ENCODE measurements around the gene FKBP1B.

The FKBP1B gene

DNA sequence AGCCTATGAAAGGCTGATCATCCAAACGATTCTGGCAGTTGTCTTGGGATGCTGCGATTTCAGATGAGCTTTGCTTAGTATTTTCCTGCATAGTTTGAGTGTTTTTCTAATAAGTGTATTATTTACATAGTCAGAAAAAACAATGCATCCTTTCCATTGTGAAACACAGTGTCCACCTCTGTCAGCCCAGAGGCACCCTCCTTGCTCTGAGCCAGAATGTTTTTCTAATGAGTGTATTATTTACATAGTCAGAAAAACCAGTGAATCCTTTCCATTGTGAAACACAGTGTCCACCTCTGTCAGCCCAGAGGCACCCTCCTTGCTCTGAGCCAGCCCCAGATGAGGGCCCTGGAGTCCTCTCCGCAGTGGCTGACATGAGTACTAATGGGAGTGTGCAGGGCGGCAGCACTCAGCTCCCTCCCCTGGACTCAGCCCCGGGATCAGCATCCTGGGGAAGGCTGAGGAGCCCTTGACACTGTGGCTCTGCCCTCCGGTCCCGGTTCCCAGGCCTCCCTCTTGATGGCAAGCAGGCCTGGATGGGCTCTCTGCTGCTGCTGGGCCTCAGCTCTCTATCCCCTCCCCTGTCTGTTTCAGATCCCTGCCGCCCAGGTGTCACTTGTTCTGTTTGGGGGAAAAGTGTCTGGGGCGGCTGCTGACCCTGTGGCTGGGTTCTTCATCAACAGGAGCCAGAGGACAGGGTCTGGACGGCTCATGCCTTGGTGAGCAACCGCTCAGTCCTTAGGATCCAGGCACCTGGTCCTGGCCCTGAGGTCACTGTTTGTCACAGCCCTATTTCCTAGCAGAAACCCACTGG, 33.8 kb upstream of the FKBP1B start:
- Histone ChIP-seq H3K9ac (no peak overlapping the region), H3K4me1 (no peaks in the 10 kb centered on the region), H3K9me3 (ENCODE audit: control insufficient read depth, low read length) (no peaks in the 10 kb centered on the region), H3K27me3 (ENCODE audit: control insufficient read depth, insufficient read depth, low read length) (no peaks in the 10 kb centered on the region), H3K79me2 (no peaks in the 10 kb centered on the region), H3K4me2 (ENCODE audit: low read length) (no peak overlapping the region), H3K27ac (no peak overlapping the region), H2AFZ (no peak overlapping the region), H3K4me3 (ENCODE audit: low read depth, low read length) (no peak overlapping the region), H3K36me3 (ENCODE audit: control insufficient read depth, insufficient read depth, low read length) (no peaks in the 10 kb centered on the region)
- TF ChIP-seq, protein P1, sequence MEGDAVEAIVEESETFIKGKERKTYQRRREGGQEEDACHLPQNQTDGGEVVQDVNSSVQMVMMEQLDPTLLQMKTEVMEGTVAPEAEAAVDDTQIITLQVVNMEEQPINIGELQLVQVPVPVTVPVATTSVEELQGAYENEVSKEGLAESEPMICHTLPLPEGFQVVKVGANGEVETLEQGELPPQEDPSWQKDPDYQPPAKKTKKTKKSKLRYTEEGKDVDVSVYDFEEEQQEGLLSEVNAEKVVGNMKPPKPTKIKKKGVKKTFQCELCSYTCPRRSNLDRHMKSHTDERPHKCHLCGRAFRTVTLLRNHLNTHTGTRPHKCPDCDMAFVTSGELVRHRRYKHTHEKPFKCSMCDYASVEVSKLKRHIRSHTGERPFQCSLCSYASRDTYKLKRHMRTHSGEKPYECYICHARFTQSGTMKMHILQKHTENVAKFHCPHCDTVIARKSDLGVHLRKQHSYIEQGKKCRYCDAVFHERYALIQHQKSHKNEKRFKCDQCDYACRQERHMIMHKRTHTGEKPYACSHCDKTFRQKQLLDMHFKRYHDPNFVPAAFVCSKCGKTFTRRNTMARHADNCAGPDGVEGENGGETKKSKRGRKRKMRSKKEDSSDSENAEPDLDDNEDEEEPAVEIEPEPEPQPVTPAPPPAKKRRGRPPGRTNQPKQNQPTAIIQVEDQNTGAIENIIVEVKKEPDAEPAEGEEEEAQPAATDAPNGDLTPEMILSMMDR (IDR thresholded peaks at IDR 0.05): no peak

DNA sequence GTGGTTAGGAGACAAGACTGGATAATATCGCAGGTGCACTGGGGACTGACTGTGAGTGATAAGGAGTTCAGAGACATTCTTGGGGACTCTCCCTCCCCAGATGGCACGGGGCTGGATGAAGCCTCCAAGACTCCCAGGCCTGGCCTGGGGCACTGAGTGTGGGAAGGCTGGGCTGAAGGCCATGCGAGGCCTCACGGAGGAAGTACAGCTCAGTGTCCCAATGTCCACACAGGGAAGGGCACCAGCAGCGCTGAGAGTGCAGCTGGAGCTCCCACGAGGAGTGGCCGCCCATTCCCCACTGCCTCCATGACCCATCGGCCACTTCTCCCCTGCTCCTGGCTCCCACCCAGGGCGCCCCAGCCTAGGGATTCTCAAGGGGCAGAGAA, 33.2 kb upstream of the FKBP1B start:
- H3K4me2 ChIP-seq (ENCODE audit: low read length): no peak overlapping the region
- no peaks in the 10 kb centered on the region for H3K9me3 ChIP-seq (ENCODE audit: control insufficient read depth, low read length)
- no peak overlapping the region for H2AFZ ChIP-seq
- H3K27ac ChIP-seq: no peak overlapping the region
- no peaks in the 10 kb centered on the region for H3K79me2 ChIP-seq
- TF ChIP-seq, protein P1 (IDR thresholded peaks at IDR 0.05): no peak
- H3K4me1 ChIP-seq: no peaks in the 10 kb centered on the region
- H3K27me3 ChIP-seq (ENCODE audit: control insufficient read depth, insufficient read depth, low read length): no peaks in the 10 kb centered on the region
- no peak overlapping the region for H3K4me3 ChIP-seq (ENCODE audit: low read depth, low read length)
- no peak overlapping the region for H3K9ac ChIP-seq
- H3K36me3 ChIP-seq (ENCODE audit: control insufficient read depth, insufficient read depth, low read length): no peaks in the 10 kb centered on the region

DNA sequence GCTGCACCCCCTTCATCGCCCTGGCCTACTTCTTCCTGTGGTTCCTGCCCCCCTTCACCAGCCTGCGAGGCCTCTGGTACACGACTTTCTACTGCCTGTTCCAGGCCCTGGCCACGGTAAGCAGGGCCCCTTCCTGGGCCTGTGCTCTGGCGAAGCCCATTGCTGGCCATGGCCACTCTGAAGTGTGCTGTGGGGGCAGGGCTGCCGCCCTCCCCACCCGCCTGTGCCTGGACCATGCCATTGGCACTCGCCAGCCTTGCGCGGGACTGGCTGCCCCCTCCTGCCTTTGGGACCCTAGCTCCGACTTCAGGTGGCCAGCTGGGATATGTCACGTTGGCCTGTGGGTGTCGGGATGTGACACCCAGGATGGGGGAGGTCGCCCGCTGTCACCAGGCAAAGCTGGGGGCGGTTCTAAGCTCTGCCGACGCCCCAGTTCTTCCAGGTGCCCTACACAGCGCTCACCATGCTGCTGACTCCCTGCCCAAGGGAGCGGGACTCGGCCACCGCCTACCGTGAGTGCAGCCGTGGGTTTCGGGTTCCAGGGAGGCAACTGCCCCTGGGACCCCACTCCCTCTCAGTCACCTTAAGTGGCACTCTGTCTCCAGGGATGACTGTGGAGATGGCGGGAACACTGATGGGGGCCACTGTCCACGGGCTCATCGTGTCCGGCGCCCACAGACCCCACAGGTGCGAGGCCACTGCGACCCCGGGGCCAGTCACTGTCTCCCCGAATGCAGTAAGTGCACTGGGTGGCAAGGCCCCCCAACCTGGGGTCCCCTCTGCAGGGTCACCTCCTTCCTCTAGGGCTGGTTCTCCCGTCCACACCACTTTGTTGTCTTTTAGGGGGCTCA, 32.5 kb upstream of the FKBP1B start:
- no peak overlapping the region for H2AFZ ChIP-seq
- no peaks in the 10 kb centered on the region for H3K36me3 ChIP-seq (ENCODE audit: control insufficient read depth, insufficient read depth, low read length)
- H3K27ac ChIP-seq: no peak overlapping the region
- no peaks in the 10 kb centered on the region for H3K27me3 ChIP-seq (ENCODE audit: control insufficient read depth, insufficient read depth, low read length)
- no peaks in the 10 kb centered on the region for H3K9me3 ChIP-seq (ENCODE audit: control insufficient read depth, low read length)
- no peaks in the 10 kb centered on the region for H3K79me2 ChIP-seq
- H3K4me2 ChIP-seq (ENCODE audit: low read length): no peak overlapping the region
- no peak overlapping the region for H3K4me3 ChIP-seq (ENCODE audit: low read depth, low read length)
- TF ChIP-seq, protein P1 (IDR thresholded peaks at IDR 0.05): no peak
- H3K9ac ChIP-seq: no peak overlapping the region
- H3K4me1 ChIP-seq: no peaks in the 10 kb centered on the region

DNA sequence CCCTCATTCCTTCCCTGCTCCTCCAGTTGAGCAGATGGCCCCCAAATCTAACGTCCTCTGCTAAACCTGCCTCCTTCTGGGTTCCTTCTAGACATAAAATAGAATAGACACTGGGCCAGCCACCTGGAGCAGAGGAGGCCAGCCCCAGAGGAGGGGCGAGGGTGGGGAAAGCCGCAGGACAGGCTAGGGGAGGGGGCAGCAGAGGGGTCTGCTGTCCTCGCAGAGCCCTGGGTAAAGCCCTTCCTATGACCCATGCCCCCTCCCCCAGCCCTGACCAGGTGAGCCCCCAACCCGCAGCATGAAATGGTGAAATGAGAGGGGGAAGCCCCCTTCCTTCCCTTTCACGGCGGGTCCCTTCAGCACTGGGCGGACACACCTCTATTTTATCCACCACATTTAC, 31.8 kb upstream of the FKBP1B start:
- H3K4me2 ChIP-seq (ENCODE audit: low read length): no peak overlapping the region
- H3K4me1 ChIP-seq: no peaks in the 10 kb centered on the region
- H3K9me3 ChIP-seq (ENCODE audit: control insufficient read depth, low read length): no peaks in the 10 kb centered on the region
- H2AFZ ChIP-seq: no peak overlapping the region
- H3K9ac ChIP-seq: no peak overlapping the region
- H3K79me2 ChIP-seq: no peaks in the 10 kb centered on the region
- H3K36me3 ChIP-seq (ENCODE audit: control insufficient read depth, insufficient read depth, low read length): no peaks in the 10 kb centered on the region
- TF ChIP-seq, protein P1 (IDR thresholded peaks at IDR 0.05): no peak
- no peak overlapping the region for H3K4me3 ChIP-seq (ENCODE audit: low read depth, low read length)
- no peaks in the 10 kb centered on the region for H3K27me3 ChIP-seq (ENCODE audit: control insufficient read depth, insufficient read depth, low read length)
- no peak overlapping the region for H3K27ac ChIP-seq

Measured in parathyroid adenoma (tissue), 2 donors.